ENCODE data around the gene ENG. TPM values are rescaled to one million over a fixed set of nuclear protein-coding genes. Genes with fewer than 3 reads are reported as not detected.

ENG gene
- total RNA-seq, 3 donors from 2014 or later: 18.3 to 35.5 (median 34.8) TPM

DNA sequence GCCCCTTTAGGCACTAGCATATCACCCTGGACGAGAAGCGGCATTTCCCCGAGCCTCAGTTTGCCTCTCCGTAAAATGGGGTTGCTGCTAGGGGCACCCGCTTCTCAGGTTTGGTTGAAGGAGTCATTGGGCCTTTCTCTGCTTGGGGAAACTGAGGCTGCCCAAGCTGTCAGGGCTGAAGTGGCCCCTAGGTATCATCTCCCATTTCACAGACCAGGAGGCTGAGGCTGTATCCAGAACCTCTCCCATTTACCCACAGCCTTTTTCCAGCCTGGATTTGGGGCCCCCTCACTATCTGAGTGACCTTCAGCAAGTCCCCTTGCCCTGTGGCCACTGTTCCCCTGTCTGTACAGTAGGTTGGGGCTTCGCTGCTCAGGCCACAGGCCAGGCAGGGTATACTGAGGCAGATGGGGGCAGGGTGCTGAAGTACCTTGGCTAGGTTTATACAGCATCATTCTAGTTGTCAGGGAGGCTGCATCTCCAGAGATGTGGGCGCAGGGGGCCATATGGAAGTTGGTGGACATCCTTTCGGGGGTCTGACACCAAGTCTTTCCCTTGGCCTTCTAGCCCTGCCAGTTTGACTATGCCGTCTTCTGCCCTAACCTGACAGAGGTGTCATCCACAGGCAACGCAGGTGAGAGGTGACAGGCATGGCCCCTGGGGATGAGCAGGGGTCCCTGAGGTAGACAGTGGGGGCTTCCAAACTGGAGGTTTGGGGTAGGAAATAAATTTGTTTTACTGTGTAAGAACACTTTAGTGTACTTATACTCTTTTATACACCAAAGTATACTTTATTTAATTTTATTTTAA lies 43.9 kb downstream of the ENG start:
- H3K36me3 ChIP-seq (ENCODE audit: low read depth): peaks cover 6% of the 10 kb centered on the region
- DNase-seq (no peak), ATAC-seq (no peak)
- TF ChIP-seq, protein P1, sequence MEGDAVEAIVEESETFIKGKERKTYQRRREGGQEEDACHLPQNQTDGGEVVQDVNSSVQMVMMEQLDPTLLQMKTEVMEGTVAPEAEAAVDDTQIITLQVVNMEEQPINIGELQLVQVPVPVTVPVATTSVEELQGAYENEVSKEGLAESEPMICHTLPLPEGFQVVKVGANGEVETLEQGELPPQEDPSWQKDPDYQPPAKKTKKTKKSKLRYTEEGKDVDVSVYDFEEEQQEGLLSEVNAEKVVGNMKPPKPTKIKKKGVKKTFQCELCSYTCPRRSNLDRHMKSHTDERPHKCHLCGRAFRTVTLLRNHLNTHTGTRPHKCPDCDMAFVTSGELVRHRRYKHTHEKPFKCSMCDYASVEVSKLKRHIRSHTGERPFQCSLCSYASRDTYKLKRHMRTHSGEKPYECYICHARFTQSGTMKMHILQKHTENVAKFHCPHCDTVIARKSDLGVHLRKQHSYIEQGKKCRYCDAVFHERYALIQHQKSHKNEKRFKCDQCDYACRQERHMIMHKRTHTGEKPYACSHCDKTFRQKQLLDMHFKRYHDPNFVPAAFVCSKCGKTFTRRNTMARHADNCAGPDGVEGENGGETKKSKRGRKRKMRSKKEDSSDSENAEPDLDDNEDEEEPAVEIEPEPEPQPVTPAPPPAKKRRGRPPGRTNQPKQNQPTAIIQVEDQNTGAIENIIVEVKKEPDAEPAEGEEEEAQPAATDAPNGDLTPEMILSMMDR (IDR thresholded peaks at IDR 0.05): no peak
- peaks cover 8% of the 10 kb centered on the region for H3K4me1 ChIP-seq (ENCODE audit: low read depth)
- intact Hi-C loops (cut with DNase I, micrococcal nuclease): no loop called here
- H3K9me3 ChIP-seq: no peaks in the 10 kb centered on the region
- no peak overlapping the region for H3K4me3 ChIP-seq

DNA sequence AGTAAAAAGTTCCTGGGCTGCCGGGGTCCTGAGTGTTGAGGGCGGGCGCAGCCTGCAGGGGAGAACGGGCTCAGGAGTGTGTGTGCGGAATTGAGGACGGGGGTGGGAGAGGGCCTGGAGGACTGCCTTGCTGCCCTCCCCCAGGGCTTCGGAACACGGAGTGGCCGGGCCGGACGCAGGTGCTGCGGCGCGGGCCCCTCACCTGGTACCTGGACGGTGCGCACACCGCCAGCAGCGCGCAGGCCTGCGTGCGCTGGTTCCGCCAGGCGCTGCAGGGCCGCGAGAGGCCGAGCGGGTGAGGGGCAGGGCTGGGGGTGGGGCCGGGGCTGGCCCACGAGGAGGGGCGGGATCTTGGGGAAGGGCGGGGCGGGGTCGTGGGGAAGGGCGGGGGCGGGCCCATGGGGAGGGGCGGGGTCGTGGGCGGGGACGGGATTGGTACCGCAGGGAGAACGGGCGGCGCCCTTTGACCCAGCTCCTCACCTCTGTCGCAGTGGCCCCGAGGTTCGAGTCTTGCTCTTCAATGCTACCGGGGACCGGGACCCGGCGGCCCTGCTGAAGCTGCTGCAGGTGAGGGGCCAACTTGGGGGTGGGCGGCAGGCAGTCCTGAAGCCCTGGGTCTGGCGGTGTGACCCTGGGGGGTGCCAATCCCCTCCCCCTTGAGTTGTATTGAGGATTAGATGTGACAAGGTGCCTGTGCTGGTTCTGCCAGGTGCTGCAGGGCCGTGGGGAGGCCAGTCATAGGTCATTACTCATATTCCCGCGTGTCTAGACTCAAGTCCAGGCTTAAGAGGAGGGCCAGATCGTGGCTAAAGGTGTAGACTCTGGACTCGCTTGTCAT lies 44.7 kb downstream of the ENG start:
- intact Hi-C loops (cut with DNase I, micrococcal nuclease): no loop called here
- H3K36me3 ChIP-seq (ENCODE audit: low read depth): peaks cover 6% of the 10 kb centered on the region
- DNase-seq (peak; percentile 79 to 82 (median 79)), ATAC-seq (peak; percentile 94)
- no peak overlapping the region for H3K4me3 ChIP-seq
- peaks cover 10% of the 10 kb centered on the region for H3K4me1 ChIP-seq (ENCODE audit: low read depth)
- TF ChIP-seq, protein P1 (IDR thresholded peaks at IDR 0.05): no peak
- no peaks in the 10 kb centered on the region for H3K9me3 ChIP-seq

DNA sequence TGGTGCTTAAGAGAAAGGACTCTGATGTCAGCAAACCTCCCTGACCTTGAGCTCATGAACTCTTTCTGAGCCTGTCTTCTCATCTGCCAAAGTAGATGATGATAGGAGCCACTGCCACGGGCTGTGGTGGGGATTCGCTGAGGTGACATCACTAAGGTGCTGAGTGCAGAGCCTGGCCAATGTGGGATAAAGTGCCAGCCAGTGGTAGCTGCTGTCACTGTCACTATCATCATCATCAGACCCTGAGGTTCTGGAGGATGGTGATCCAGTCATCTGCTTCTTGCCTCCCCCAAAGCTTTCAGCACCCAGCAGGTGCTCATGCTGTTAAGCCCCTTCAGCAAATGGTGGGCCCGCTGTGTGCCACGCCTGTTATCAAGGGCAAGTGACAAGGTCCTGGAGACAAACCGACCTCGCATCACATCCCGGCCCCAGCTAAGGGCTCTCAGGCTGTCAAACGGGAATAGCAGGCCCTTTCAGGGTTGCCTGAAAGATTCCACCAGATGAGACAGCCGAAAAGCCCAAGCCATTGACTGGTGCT lies 45.4 kb downstream of the ENG start:
- intact Hi-C loops (cut with DNase I, micrococcal nuclease): no loop called here
- TF ChIP-seq, protein P1 (IDR thresholded peaks at IDR 0.05): no peak
- DNase-seq: no peak
- H3K4me3 ChIP-seq: no peak overlapping the region
- H3K4me1 ChIP-seq (ENCODE audit: low read depth): peaks cover 17% of the 10 kb centered on the region
- H3K36me3 ChIP-seq (ENCODE audit: low read depth): peaks cover 6% of the 10 kb centered on the region
- no peak for ATAC-seq
- no peaks in the 10 kb centered on the region for H3K9me3 ChIP-seq

DNA sequence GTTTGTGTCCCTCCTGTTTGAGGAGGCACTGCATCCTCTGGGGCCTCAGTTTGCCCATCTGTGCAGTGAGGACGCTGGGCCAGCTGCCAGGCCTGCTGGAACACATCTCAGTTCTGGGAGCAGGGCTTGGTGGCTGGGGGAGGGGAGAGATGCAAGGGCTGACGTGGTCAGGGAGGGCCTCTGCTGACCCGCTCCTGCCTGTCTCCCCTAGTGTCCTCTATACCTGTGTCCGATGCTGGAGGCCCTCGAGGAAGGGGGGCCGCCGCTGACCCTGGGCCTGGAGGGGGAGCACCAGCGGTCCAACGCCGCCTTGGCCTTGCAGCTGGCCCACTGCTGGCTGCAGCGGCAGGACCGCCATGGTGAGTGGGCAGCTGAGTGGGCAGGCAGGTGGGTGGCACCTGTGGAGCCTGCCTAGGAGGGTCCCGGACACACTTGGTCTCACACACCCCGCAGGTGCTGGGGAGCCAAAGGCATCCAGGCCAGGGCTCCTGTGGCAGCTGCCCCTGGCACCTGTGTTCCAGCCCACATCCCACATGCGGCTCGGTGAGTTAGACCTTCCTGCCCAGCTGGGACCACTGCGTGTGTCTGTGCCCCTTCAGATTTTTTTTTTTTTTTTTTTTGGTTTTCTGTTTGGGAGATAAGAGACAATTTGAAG lies 46.0 kb downstream of the ENG start:
- intact Hi-C loops (cut with DNase I, micrococcal nuclease): no loop called here
- ATAC-seq (no peak), DNase-seq (no peak)
- H3K4me3 ChIP-seq: no peak overlapping the region
- TF ChIP-seq, protein P1 (IDR thresholded peaks at IDR 0.05): no peak
- H3K9me3 ChIP-seq: no peaks in the 10 kb centered on the region
- peaks cover 23% of the 10 kb centered on the region for H3K4me1 ChIP-seq (ENCODE audit: low read depth)
- peaks cover 6% of the 10 kb centered on the region for H3K36me3 ChIP-seq (ENCODE audit: low read depth)

DNA sequence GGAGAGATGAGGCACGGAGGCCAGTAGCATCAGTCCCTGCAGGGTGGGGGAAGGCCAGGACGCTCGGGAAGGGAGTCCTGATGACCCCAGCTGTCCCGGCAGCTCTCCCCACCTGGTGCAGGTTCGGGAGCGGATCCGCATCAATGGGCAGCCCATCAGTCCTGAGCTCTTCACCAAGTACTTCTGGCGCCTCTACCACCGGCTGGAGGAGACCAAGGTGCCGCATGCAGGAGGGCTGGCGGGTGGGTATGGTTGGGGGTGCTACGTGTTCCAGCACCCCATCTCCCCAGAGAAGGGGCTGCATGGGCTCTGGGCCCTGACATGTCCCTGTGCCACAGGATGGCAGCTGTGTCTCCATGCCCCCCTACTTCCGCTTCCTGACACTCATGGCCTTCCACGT lies 47.6 kb downstream of the ENG start:
- H3K4me1 ChIP-seq (ENCODE audit: low read depth): peaks cover 26% of the 10 kb centered on the region
- H3K9me3 ChIP-seq: no peaks in the 10 kb centered on the region
- H3K36me3 ChIP-seq (ENCODE audit: low read depth): no peaks in the 10 kb centered on the region
- no peak overlapping the region for H3K4me3 ChIP-seq
- intact Hi-C loops (cut with DNase I, micrococcal nuclease): no loop called here
- TF ChIP-seq, protein P1 (IDR thresholded peaks at IDR 0.05): no peak
- DNase-seq (no peak), ATAC-seq (no peak)

All from mucosa of descending colon (tissue), 3 donors.